ENCODE measurements around the gene CATSPER4.

- TF ChIP-seq TAF1 (IDR thresholded peaks at IDR 0.05; ENCODE audit: borderline replicate concordance, low read depth, low read length) (no peak), POLR2A (IDR thresholded peaks at IDR 0.05; ENCODE audit: low read depth, low read length) (no peak)
Measured at GRCh38 chr1:26166719-26167281, 23.6 kb upstream of the CATSPER4 start.
